Natural killer cell treated with Interleukin-12 subunit alpha and Interleukin-12 subunit beta and Interleukin-15 and Interleukin-18, amount 100 ng/mL, for 72 hours (primary cell): ENCODE measurements around the gene CFAP92. TPM values are rescaled to one million over a fixed set of nuclear protein-coding genes. Genes with fewer than 3 reads are reported as not detected.
A peak's percentile ranks its signal among the peaks of the same experiment; 100 is the strongest.

Experiments used
- ATAC-seq, 2 donors: fragments of 150-1000 bp; cut with Tn5 transposase in 1 of 2; sonication (Bioruptor Pico), chemical (Tn5 transposase) in 1 of 2; 2 replicates each; pipeline ENCODE4 v1.10.0; 2021
- DNase-seq: peaks from one replicate; pipeline ENCODE4 v3.0.0; 2022; ENCODE audit warnings: low spot score
- H3K27ac Mint-ChIP-seq, 2 donors: 1 replicate in 1 of 2; 2 replicates in 1 of 2; pipeline ENCODE4 v1.8.0; 2022; ENCODE audit warnings: mixed read lengths in 2 of 2, mild to moderate bottlenecking in 1 of 2, moderate library complexity in 1 of 2
- H3K27me3 Mint-ChIP-seq, 2 donors: 1 replicate in 1 of 2; 2 replicates in 1 of 2; pipeline ENCODE4 v1.8.0; 2022; ENCODE audit warnings: mixed read lengths in 2 of 2
- H3K36me3 Mint-ChIP-seq: one replicate; pipeline ENCODE4 v1.8.0; 2022; ENCODE audit warnings: mixed read lengths
- H3K4me1 Mint-ChIP-seq, 2 donors: 1 replicate in 1 of 2; 2 replicates in 1 of 2; pipeline ENCODE4 v1.8.0; 2022; ENCODE audit warnings: low read depth in 2 of 2, mixed read lengths in 2 of 2, mild to moderate bottlenecking in 1 of 2
- H3K4me3 Mint-ChIP-seq: one replicate; pipeline ENCODE4 v1.8.0; 2022; ENCODE audit warnings: mixed read lengths
- H3K9me3 Mint-ChIP-seq: 2 replicates; pipeline ENCODE4 v1.8.0; 2022; ENCODE audit warnings: mixed read lengths
- total RNA-seq, 2 donors: library from RNA; stranded (reverse); gene quantifications; one replicate each; pipeline ENCODE4 v1.2.3, GENCODE V29; 2022

CFAP92 gene, protein sequence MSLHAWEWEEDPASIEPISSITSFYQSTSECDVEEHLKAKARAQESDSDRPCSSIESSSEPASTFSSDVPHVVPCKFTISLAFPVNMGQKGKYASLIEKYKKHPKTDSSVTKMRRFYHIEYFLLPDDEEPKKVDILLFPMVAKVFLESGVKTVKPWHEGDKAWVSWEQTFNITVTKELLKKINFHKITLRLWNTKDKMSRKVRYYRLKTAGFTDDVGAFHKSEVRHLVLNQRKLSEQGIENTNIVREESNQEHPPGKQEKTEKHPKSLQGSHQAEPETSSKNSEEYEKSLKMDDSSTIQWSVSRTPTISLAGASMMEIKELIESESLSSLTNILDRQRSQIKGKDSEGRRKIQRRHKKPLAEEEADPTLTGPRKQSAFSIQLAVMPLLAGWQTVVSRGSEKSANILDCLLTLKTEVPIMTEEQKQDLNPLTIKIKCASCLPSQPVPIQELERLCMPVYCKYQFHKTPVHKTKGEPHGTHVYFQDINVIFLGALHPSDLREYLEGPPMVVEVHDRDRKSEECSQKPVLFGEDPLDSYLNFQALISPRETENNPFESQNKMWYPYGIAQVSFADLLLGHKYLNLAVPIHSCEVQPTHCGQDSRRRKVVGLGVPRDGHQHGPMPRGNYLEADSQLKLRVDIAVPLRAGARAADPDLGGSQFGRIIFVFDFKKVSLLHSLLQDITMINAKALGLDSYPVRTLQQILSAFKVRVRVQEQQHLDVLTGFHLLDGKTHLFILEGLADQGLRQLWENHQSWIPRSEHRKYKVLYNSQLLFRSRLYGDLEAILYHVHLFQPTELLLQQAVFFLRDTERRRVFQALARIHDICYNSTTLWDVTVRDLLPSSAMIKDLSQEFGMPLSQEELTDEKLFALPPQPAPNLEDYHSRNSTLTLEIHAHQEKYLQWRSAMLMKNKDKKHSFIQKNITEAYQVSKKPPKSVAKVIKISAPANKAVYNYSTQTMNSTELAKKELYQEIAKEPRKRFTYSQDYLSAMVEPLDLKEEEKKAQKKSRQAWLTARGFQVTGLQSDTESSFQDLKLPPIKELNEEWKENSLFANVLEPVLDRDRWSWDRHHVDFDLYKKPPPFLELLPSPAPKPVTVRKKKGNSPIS
- under 1 TPM in 1 of 2 donors, not detected in 1; 0.50 TPM for total RNA-seq

- ATAC-seq (peak; percentile 99), DNase-seq (peak; percentile 90)
- no peak within 1 kb of the TSS for H3K27ac Mint-ChIP-seq
- H3K27me3 Mint-ChIP-seq, result no peaks in the 10 kb centered on the region
- no peaks in the 10 kb centered on the region for H3K36me3 Mint-ChIP-seq
- H3K4me3 Mint-ChIP-seq, result peak within 1 kb of the TSS; percentile 66
- peaks cover 6 to 11% of the 10 kb centered on the region in 2 donors for H3K4me1 Mint-ChIP-seq
- H3K9me3 Mint-ChIP-seq, result no peaks in the 10 kb centered on the region
Observed at GRCh38 chr3:128993461-128994172, at the start of gene CFAP92. Gene CFAP92, minus strand, starts transcription at chr3:128994076. Its CDS starts 772 bp downstream, at chr3:128993304.

- Mint-ChIP-seq H3K4me1 (peaks cover 0 to 3% of the 10 kb centered on the region in 2 donors), H3K27me3 (peaks cover 9 to 13% of the 10 kb centered on the region in 2 donors), H3K9me3 (no peaks in the 10 kb centered on the region), H3K27ac (no peak overlapping the region), H3K36me3 (no peaks in the 10 kb centered on the region), H3K4me3 (no peak overlapping the region)
- ATAC-seq, result no peak
- no peak for DNase-seq
Observed at GRCh38 chr3:129040579-129041300, 46.9 kb upstream of the CFAP92 start.

GRCh38 chr3:129040039-129040336 is 46.1 kb upstream of the CFAP92 start:
- Mint-ChIP-seq H3K36me3 (no peaks in the 10 kb centered on the region), H3K27me3 (peaks cover 9 to 13% of the 10 kb centered on the region in 2 donors), H3K27ac (no peak overlapping the region), H3K4me1 (no peaks in the 10 kb centered on the region), H3K9me3 (no peaks in the 10 kb centered on the region), H3K4me3 (no peak overlapping the region)
- no peak for ATAC-seq
- no peak for DNase-seq

- peaks cover 9 to 13% of the 10 kb centered on the region in 2 donors for H3K27me3 Mint-ChIP-seq
- peak; percentile 23 to 43 for ATAC-seq
- DNase-seq, result no peak
- no peaks in the 10 kb centered on the region for H3K9me3 Mint-ChIP-seq
- no peak overlapping the region for H3K4me3 Mint-ChIP-seq
- H3K27ac Mint-ChIP-seq, result no peak overlapping the region
- no peaks in the 10 kb centered on the region for H3K4me1 Mint-ChIP-seq
- H3K36me3 Mint-ChIP-seq, result no peaks in the 10 kb centered on the region
Observed at GRCh38 chr3:129039271-129040038, 45.6 kb upstream of the CFAP92 start.

GRCh38 chr3:129038121-129038855 is 44.4 kb upstream of the CFAP92 start:
- peaks cover 5 to 13% of the 10 kb centered on the region in 2 donors for H3K27me3 Mint-ChIP-seq
- DNase-seq (no peak), ATAC-seq (no peak)
- no peaks in the 10 kb centered on the region for H3K4me1 Mint-ChIP-seq
- H3K4me3 Mint-ChIP-seq, result no peak overlapping the region
- H3K27ac Mint-ChIP-seq, result no peak overlapping the region
- no peaks in the 10 kb centered on the region for H3K9me3 Mint-ChIP-seq
- H3K36me3 Mint-ChIP-seq, result no peaks in the 10 kb centered on the region

DNA sequence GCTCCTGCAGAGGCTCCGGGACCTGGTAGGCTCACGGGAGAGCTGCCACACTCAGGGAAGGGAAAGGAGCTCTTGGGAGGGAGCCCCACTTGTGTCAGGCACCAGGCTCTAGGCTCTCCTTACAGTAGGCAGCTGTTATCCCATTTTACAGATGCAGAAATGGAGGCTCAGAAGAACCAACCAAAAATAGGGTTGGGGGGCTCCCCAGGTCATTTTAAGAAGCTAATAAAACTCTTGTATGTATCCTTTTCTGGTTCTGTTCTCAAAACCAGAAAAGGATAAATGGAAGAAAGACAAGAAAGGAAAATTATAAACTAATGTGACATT is 43.2 kb upstream of the CFAP92 start:
- Mint-ChIP-seq H3K27ac (no peak overlapping the region), H3K36me3 (no peaks in the 10 kb centered on the region), H3K4me1 (no peaks in the 10 kb centered on the region), H3K27me3 (peaks cover 1% of the 10 kb centered on the region in 2 donors), H3K4me3 (no peak overlapping the region), H3K9me3 (no peaks in the 10 kb centered on the region)
- ATAC-seq, result no peak
- DNase-seq, result no peak

DNA sequence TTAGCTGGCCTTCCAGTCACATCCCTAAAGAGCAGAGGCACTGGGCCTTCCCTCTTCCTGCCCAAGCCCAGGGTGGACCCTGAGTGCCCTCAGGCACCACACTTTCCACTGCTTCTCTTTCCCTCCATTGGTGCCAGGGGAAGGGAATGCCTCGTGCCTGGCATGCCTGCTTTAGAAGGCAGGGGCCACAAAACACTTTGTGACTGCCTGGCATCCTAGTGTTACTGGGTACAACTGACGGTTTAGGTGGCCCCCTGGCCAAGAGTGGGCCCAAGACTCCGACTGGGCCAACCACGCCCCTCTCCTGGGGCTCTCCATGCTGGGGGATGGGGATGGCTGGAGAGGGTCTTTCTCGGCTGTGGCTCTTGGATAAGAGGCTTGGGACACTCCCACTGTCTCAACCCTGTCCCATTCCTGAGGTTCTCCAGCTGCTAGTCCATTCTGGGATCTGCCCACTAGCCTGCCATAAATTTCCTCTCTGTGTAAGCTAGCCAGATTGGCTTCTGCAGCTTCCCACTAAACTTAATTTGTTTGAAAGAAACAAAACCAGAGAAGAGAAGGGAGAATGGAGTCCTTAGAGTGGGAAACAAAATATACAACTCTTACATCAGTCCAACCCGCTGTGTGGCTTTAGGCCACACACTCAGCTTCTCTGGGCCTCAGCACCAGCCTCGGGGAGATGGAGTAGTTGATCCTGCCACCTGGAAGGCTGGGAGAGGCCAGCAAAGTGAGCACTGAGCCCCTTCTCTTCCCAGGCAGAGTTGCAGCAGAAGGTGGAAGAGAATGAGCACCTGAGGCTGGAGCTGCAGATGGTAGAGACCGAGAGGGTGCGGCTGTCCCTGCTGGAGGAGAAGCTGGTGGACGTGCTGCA is 42.6 kb upstream of the CFAP92 start:
- Mint-ChIP-seq H3K9me3 (no peaks in the 10 kb centered on the region), H3K4me3 (no peak overlapping the region), H3K4me1 (no peaks in the 10 kb centered on the region), H3K27ac (no peak overlapping the region), H3K27me3 (no peaks in the 10 kb centered on the region), H3K36me3 (no peaks in the 10 kb centered on the region)
- no peak for DNase-seq
- ATAC-seq, result no peak

DNA sequence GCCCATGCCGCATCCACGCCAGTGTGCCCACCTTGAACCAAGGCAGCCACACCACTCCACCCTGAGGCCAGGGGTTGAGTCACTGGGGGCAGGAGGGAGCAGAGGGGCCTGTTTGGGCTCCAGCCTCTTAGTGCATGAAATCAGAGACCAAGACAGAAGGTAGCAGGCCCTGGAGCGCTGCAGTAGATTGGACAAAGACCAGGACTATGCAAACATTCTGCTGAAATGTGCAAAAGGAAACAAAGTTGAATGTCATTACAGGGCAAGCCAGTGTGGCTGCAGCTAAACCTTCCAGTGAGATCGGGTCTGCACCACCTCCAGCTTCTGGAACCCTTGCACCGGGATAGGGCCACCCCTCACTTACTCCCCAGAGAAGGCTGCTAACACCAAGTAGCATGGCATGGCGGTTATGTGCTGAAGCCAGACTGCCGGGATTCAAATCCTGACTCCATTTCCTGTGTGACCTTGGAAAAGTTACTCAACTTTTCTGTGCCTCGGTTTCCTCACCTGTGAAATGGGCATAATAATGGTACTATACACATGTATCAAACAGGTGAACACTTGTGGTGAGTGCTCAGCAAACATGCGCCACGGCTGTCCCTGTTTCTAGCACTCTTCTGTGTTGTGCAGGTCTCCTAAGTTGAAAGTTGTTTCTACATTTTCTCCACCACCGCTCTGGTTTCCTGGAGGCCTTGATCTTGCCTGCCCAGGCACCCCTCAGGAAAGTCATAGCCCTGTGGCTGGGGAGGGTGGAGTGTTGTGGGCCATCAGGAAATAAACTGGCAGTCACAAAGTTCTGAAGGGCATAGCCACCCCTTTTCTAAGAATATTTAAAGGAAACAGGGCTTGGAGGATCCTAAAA is 41.7 kb upstream of the CFAP92 start:
- Mint-ChIP-seq H3K27ac (no peak overlapping the region), H3K9me3 (no peaks in the 10 kb centered on the region), H3K4me3 (no peak overlapping the region), H3K27me3 (no peaks in the 10 kb centered on the region), H3K4me1 (no peaks in the 10 kb centered on the region), H3K36me3 (no peaks in the 10 kb centered on the region)
- no peak for DNase-seq
- ATAC-seq, result no peak

DNA sequence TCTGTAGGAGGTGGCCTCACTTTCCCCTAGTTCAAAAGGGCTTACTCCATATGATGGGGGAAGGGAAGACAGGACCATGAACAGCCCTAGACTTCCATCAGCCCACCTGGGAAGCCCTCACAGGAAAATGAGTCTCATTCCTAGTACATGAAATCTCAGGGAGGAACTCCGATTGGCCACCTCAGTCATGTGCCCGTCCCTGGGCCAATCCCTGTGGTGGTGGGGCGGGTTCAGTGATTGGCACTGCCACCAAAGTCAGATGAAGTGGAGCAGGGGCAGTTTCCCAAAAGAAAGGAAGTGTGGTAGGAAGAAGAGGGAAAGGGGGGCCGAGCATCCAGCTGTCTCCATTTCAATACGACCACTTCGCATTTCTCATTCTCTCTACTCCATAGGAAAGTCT is 40.8 kb upstream of the CFAP92 start:
- H3K4me1 Mint-ChIP-seq, result no peaks in the 10 kb centered on the region
- ATAC-seq (no peak), DNase-seq (no peak)
- H3K36me3 Mint-ChIP-seq, result no peaks in the 10 kb centered on the region
- H3K4me3 Mint-ChIP-seq, result no peak overlapping the region
- H3K27me3 Mint-ChIP-seq, result no peaks in the 10 kb centered on the region
- H3K27ac Mint-ChIP-seq, result no peak overlapping the region
- no peaks in the 10 kb centered on the region for H3K9me3 Mint-ChIP-seq

GRCh38 chr3:129033633-129034321 is 39.9 kb upstream of the CFAP92 start:
- Mint-ChIP-seq H3K9me3 (no peaks in the 10 kb centered on the region), H3K4me1 (no peaks in the 10 kb centered on the region), H3K27me3 (no peaks in the 10 kb centered on the region), H3K4me3 (no peak overlapping the region), H3K27ac (no peak overlapping the region), H3K36me3 (no peaks in the 10 kb centered on the region)
- DNase-seq, result no peak
- ATAC-seq, result no peak
